ENCODE measurements around the gene SRP72.

The SRP72 gene

GRCh38 chr4:56464581-56464980 is 2.8 kb upstream of the SRP72 start:
- no peak for DNase-seq (ENCODE audit: low read depth)
- no peak for TF ChIP-seq CTCF (conservative IDR thresholded peaks at IDR 0.05; ENCODE audit: low read depth, low read length)
- H3K4me3 ChIP-seq (ENCODE audit: low read depth, low read length), result no peak overlapping the region

- DNase-seq (ENCODE audit: low read depth), result peak; percentile 13
- H3K4me3 ChIP-seq (ENCODE audit: low read depth, low read length), result peak overlapping the region; percentile 85
Measured at GRCh38 chr4:56465599-56466295, 1.7 kb upstream of the SRP72 start.

GRCh38 chr4:56466296-56466761 is 1.1 kb upstream of the SRP72 start:
- peak; percentile 56 for DNase-seq (ENCODE audit: low read depth)
- H3K4me3 ChIP-seq (ENCODE audit: low read depth, low read length), result peak overlapping the region; percentile 85

More at GRCh38 chr4:56465599-56466295, 1.7 kb upstream of the SRP72 start:
- TF ChIP-seq CTCF (conservative IDR thresholded peaks at IDR 0.05; ENCODE audit: low read depth, low read length), result no peak

- H3K4me3 ChIP-seq (ENCODE audit: low read depth, low read length), result peak overlapping the region; percentile 85
- TF ChIP-seq CTCF (conservative IDR thresholded peaks at IDR 0.05; ENCODE audit: low read depth, low read length), result no peak
- DNase-seq (ENCODE audit: low read depth), result no peak
Measured at GRCh38 chr4:56466910-56467283, 520 bp upstream of the SRP72 start.

GRCh38 chr4:56468097-56468422 is 643 bp downstream of the SRP72 start:
- peak overlapping the region; percentile 85 for H3K4me3 ChIP-seq (ENCODE audit: low read depth, low read length)
- peak; percentile 52 for DNase-seq (ENCODE audit: low read depth)
- TF ChIP-seq CTCF (conservative IDR thresholded peaks at IDR 0.05; ENCODE audit: low read depth, low read length), result no peak

GRCh38 chr4:56469489-56470210 is 2.2 kb downstream of the SRP72 start:
- no peak overlapping the region for H3K4me3 ChIP-seq (ENCODE audit: low read depth, low read length)
- no peak for DNase-seq (ENCODE audit: low read depth)
- no peak for TF ChIP-seq CTCF (conservative IDR thresholded peaks at IDR 0.05; ENCODE audit: low read depth, low read length)

GRCh38 chr4:56475917-56476316 is 8.5 kb downstream of the SRP72 start:
- DNase-seq (ENCODE audit: low read depth), result no peak
- no peak overlapping the region for H3K4me3 ChIP-seq (ENCODE audit: low read depth, low read length)
- TF ChIP-seq CTCF (conservative IDR thresholded peaks at IDR 0.05; ENCODE audit: low read depth, low read length), result no peak
